Left lung (tissue), 10 donors: Measurements from ENCODE around the gene DDRGK1. TPM values are rescaled to one million over a fixed set of nuclear protein-coding genes. Genes with fewer than 3 reads are reported as not detected.

Experiments used
- ATAC-seq: fragments of 200-7000 bp; cut with Tn5 transposase; one replicate; pipeline ENCODE4 v1.9.1; 2020; ENCODE audit warnings: moderate library complexity
- DNase-seq, 4 donors: peaks; one replicate each; pipeline ENCODE4 v3.0.0-alpha.2; 2013 to 2020
- H3K27ac ChIP-seq, 2 donors: fragments of 200-600 bp; sonication (generic) in 1 of 2; one replicate each; pipeline versions ENCODE4 v1.5.0 to v1.8.0; 2020 to 2021
- H3K27me3 ChIP-seq, 2 donors: fragments of 200-600 bp; sonication (generic) in 1 of 2; one replicate each; pipeline versions ENCODE4 v1.5.0 to v1.8.0; 2020 to 2021
- H3K36me3 ChIP-seq, 2 donors: fragments of 200-600 bp; sonication (generic) in 1 of 2; one replicate each; pipeline versions ENCODE4 v1.5.0 to v1.8.0; 2020 to 2021
- H3K4me1 ChIP-seq, 2 donors: fragments of 200-600 bp; one replicate each; pipeline ENCODE4 v1.8.0; 2021
- H3K4me3 ChIP-seq, 2 donors: fragments of 200-600 bp; sonication (generic) in 1 of 2; one replicate each; pipeline versions ENCODE4 v1.5.0 to v1.8.0; 2020 to 2021; ENCODE audit warnings: mild to moderate bottlenecking in 1 of 2
- H3K9me3 ChIP-seq, 2 donors: fragments of 200-600 bp; sonication (generic) in 1 of 2; one replicate each; pipeline versions ENCODE4 v1.5.0 to v1.8.0; 2020 to 2021
- intact Hi-C, 2 donors: fragments of 100-400 bp; cut with DNase I; formaldehyde crosslinking; loops; one replicate each; pipeline versions ENCODE4 v1.11.2 to v1.14.2; 2022
- polyA plus RNA-seq, 6 donors: library from polyadenylated mRNA; unstranded; fragments of 120-200 nt; gene quantifications; one replicate each; pipeline ENCODE4 v1.2.1, GENCODE V29; 2013; ENCODE audit not compliant: insufficient read length in 6 of 6
- total RNA-seq, 2 donors: library from RNA; stranded (reverse); fragmentation: NEBNext Ultra II Directional; extraction: Animal tissue kit (Norgen Biotek cat#: 25700); gene quantifications; one replicate each; pipeline ENCODE4 v1.2.1, GENCODE V29; 2021
- TF ChIP-seq, protein P1 (sequence below), 2 donors: fragments of 200-600 bp; sonication (generic) in 1 of 2; IDR thresholded peaks; one replicate each; pipeline versions ENCODE4 v1.5.0 to v1.8.0; 2021; ENCODE audit warnings: antibody characterized with exemption in 2 of 2
- donor health status: DM: no; HTN: yes; CAD: no.
- donor health status: DM: no; HTN: no; CAD: no.

The DDRGK1 gene
- total and polyA plus RNA-seq, 8 donors, result 46.6 to 107 (median 50.4) TPM

DNA sequence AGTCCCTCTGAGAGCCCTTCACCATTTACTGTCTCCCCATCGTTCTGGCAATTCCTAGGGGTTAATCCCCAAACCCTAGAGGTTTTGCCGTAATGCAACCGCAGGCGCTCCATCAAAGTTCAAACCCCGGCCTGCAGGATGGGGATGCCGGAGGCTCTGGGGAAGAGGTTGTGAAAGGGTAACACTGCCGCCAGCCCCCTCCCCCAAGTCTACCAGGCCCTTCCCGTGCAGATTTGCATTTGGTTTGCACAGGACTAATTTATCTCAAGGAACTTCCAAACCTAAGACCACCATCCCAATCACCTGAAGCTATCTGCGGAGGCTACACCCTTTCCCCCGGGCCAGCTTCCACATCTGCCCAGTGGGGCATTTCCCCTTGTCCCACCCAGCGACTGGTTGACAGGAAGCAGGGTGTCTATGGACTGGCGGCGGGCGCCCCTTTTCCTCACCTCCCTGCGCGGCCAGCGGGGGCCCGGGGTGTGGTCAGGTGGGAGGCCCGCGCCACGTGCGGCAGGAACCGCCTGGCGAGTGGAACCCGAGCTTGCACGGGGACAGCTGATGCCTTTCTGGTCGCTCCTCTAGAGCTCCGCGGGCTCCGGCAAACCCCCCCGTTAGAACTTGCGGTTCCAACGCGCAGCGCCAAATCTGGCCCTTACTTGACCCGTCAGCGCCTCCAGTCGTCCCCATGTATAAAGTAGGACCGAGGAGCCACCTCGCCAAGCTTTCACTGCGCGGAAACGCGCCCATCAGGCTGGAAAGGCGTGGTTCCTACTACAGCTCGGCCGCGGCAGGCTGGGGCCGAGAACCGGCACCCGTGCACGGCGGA is 43.9 kb upstream of the DDRGK1 start:
- peak in 2 of 4 donors; percentile 46 to 79 for DNase-seq
- no peak overlapping the region for H3K27ac ChIP-seq
- H3K4me1 ChIP-seq, result peaks cover 3 to 7% of the 10 kb centered on the region in 2 donors
- TF ChIP-seq, protein P1, sequence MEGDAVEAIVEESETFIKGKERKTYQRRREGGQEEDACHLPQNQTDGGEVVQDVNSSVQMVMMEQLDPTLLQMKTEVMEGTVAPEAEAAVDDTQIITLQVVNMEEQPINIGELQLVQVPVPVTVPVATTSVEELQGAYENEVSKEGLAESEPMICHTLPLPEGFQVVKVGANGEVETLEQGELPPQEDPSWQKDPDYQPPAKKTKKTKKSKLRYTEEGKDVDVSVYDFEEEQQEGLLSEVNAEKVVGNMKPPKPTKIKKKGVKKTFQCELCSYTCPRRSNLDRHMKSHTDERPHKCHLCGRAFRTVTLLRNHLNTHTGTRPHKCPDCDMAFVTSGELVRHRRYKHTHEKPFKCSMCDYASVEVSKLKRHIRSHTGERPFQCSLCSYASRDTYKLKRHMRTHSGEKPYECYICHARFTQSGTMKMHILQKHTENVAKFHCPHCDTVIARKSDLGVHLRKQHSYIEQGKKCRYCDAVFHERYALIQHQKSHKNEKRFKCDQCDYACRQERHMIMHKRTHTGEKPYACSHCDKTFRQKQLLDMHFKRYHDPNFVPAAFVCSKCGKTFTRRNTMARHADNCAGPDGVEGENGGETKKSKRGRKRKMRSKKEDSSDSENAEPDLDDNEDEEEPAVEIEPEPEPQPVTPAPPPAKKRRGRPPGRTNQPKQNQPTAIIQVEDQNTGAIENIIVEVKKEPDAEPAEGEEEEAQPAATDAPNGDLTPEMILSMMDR (IDR thresholded peaks at IDR 0.05), result no peak
- H3K4me3 ChIP-seq, result no peak overlapping the region
- peak; percentile 61 for ATAC-seq
- no peaks in the 10 kb centered on the region for H3K9me3 ChIP-seq
- H3K36me3 ChIP-seq, result peaks cover 0 to 29% of the 10 kb centered on the region in 2 donors
- intact Hi-C loops, result no loop called here
- peaks cover 0 to 63% of the 10 kb centered on the region in 2 donors for H3K27me3 ChIP-seq

DNA sequence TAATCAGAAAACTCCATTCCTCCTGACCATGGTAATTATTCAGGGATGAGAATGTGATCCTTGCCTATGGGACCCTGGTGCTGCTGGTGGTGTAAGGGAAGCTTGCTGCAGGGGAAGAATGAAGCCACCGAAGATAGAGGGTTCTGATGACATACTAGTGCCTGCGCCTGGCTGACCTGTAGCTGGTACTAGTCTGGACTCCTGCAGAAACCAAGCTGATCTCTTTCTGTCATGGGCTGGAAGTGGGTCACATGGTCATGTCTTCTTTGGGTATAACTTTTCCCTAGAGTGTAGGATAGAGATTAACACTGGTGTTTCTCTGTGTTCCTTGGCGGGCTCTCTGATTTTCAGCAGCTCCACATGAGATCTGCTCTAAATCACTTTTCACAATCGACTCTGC is 43.2 kb upstream of the DDRGK1 start:
- H3K4me1 ChIP-seq, result peaks cover 3 to 7% of the 10 kb centered on the region in 2 donors
- no peak overlapping the region for H3K4me3 ChIP-seq
- H3K27ac ChIP-seq, result no peak overlapping the region
- TF ChIP-seq, protein P1 (IDR thresholded peaks at IDR 0.05), result no peak
- intact Hi-C loops, result no loop called here
- peaks cover 0 to 71% of the 10 kb centered on the region in 2 donors for H3K27me3 ChIP-seq
- no peak for ATAC-seq
- peaks cover 0 to 22% of the 10 kb centered on the region in 2 donors for H3K36me3 ChIP-seq
- DNase-seq, result no peak
- H3K9me3 ChIP-seq, result no peaks in the 10 kb centered on the region

DNA sequence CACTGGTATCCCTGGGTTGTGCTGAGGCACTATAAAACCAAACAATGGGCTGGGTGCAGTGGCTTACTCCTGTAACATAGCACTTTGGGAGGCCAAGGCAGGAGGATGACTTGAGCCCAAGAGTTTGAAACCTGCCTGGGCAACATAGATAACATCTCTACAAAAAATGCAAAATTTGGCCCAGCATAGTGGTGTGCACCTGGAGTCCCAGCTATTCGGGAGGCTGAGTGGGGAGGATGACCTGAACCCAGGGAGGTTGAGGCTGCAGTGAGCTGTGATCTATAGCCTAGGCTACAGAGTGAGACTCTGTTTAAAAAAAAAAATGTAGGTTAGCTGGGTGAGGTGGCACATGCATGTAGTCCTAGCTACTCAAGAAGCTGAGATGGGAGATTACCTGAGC is 42.2 kb upstream of the DDRGK1 start:
- H3K27me3 ChIP-seq, result peaks cover 0 to 80% of the 10 kb centered on the region in 2 donors
- DNase-seq, result no peak
- H3K9me3 ChIP-seq, result no peaks in the 10 kb centered on the region
- no peak for ATAC-seq
- peaks cover 0 to 12% of the 10 kb centered on the region in 2 donors for H3K36me3 ChIP-seq
- no peak overlapping the region for H3K4me3 ChIP-seq
- H3K27ac ChIP-seq, result no peak overlapping the region
- TF ChIP-seq, protein P1 (IDR thresholded peaks at IDR 0.05), result no peak
- intact Hi-C loops, result no loop called here
- H3K4me1 ChIP-seq, result peaks cover 3 to 7% of the 10 kb centered on the region in 2 donors

DNA sequence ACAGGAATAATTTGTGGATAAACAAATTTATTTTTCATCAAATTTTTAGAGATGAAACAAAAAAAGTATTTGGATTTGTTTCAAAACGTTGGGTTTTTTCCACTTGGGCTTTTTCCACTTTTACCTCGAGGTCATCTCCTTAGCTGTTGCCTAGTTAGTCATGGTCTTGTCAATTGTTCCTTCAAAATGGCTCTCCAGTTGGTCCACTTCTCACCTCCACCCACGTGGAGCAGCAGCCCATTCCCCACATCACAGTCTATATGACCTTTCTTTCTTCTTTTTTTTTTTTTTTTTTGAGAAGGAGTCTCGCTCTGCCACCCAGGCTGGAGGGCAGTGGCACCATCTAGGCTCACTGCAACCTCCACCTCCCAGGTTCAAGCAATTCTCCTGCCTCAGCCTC is 41.2 kb upstream of the DDRGK1 start:
- peaks cover 0 to 90% of the 10 kb centered on the region in 2 donors for H3K27me3 ChIP-seq
- no peak for DNase-seq
- no peaks in the 10 kb centered on the region for H3K9me3 ChIP-seq
- peaks cover 3 to 7% of the 10 kb centered on the region in 2 donors for H3K4me1 ChIP-seq
- TF ChIP-seq, protein P1 (IDR thresholded peaks at IDR 0.05), result no peak
- no peak for ATAC-seq
- H3K4me3 ChIP-seq, result no peak overlapping the region
- H3K27ac ChIP-seq, result no peak overlapping the region
- H3K36me3 ChIP-seq, result peaks cover 0 to 2% of the 10 kb centered on the region in 2 donors
- intact Hi-C loops, result no loop called here

DNA sequence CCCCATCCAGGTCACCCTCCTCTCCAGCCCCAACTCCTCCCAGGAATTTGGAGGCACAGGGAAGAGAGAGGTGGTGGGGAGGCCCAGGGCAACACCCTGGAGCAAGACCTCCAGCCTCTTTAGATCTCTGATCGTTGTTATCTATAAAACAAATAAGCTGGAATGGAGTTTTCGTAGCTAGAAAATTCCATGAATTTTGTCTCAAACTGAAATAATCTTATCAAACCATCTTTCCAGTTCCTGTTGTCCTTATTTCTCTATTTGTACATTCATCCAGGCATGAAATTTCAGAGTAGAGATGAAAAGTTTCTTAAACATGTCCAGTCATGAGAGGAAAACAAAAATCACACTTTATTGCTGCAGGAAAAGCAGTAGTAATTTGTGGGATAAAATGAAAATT is 40.7 kb upstream of the DDRGK1 start:
- Histone ChIP-seq H3K9me3 (no peaks in the 10 kb centered on the region), H3K36me3 (no peaks in the 10 kb centered on the region), H3K4me1 (peaks cover 3 to 11% of the 10 kb centered on the region in 2 donors), H3K4me3 (no peak overlapping the region), H3K27me3 (peaks cover 0 to 90% of the 10 kb centered on the region in 2 donors), H3K27ac (no peak overlapping the region)
- intact Hi-C loops, result no loop called here
- DNase-seq (no peak), ATAC-seq (no peak)
- TF ChIP-seq, protein P1 (IDR thresholded peaks at IDR 0.05), result no peak
